H9 (cell line): ENCODE data around the gene POFUT2. TPM values are rescaled to one million over a fixed set of nuclear protein-coding genes. Genes with fewer than 3 reads are reported as not detected.

Experiments used
- DNase-seq: peaks from one replicate; pipeline ENCODE4 v3.0.0-alpha.2; 2017
- H2AFZ ChIP-seq: one replicate; pipeline ENCODE4 v1.6.1; 2013; ENCODE audit warnings: mild to moderate bottlenecking, low read length, control low read depth, moderate library complexity
- H2AK5ac ChIP-seq: 2 replicates; pipeline ENCODE4 v1.6.1; 2013; ENCODE audit warnings: low read length, control low read depth, mixed read lengths; ENCODE audit not compliant: insufficient read length
- H2BK120ac ChIP-seq: one replicate; pipeline ENCODE4 v1.6.1; 2013; ENCODE audit warnings: low read depth, mild to moderate bottlenecking, low read length, control low read depth, inconsistent platforms; ENCODE audit not compliant: poor library complexity, severe bottlenecking
- H2BK12ac ChIP-seq: 2 replicates; pipeline ENCODE4 v1.6.1; 2013; ENCODE audit warnings: low read length, control low read depth, mixed read lengths, low read depth; ENCODE audit not compliant: insufficient read length
- H2BK15ac ChIP-seq: 2 replicates; pipeline ENCODE4 v1.6.1; 2013; ENCODE audit warnings: low read depth, low read length, control low read depth
- H2BK20ac ChIP-seq: one replicate; pipeline ENCODE4 v1.6.1; 2013; ENCODE audit warnings: low read depth, mild to moderate bottlenecking, low read length, control low read depth, inconsistent platforms; ENCODE audit not compliant: poor library complexity, severe bottlenecking
- H2BK5ac ChIP-seq: 2 replicates; pipeline ENCODE4 v1.6.1; 2013; ENCODE audit warnings: low read length, control low read depth, mixed read lengths; ENCODE audit not compliant: insufficient read length
- H3K14ac ChIP-seq: 2 replicates; pipeline ENCODE4 v1.6.1; 2013; ENCODE audit warnings: low read length, control low read depth; ENCODE audit not compliant: insufficient read depth
- H3K18ac ChIP-seq: 2 replicates; pipeline ENCODE4 v1.6.1; 2013; ENCODE audit warnings: low read depth, mild to moderate bottlenecking, mixed read lengths, low read length, control low read depth; ENCODE audit not compliant: insufficient read length
- H3K23ac ChIP-seq: 2 replicates; pipeline ENCODE4 v1.6.1; 2013; ENCODE audit warnings: low read length, control low read depth, mixed read lengths, low read depth; ENCODE audit not compliant: insufficient read length
- H3K23me2 ChIP-seq: 2 replicates; pipeline ENCODE4 v1.6.1; 2013; ENCODE audit warnings: low read depth, mild to moderate bottlenecking, mixed read lengths, low read length, control low read depth; ENCODE audit not compliant: insufficient read length, poor library complexity, severe bottlenecking
- H3K27ac ChIP-seq: 2 replicates; pipeline ENCODE4 v1.5.1; 2013; ENCODE audit warnings: low read length, control low read depth, mixed read lengths, low read depth; ENCODE audit not compliant: insufficient read length
- H3K27me3 ChIP-seq: 2 replicates; pipeline ENCODE4 v1.6.1; 2013; ENCODE audit warnings: low read length, control low read depth, inconsistent platforms; ENCODE audit not compliant: insufficient read depth
- H3K4ac ChIP-seq: 2 replicates; pipeline ENCODE4 v1.6.1; 2013; ENCODE audit warnings: low read depth, mild to moderate bottlenecking, control low read depth, inconsistent platforms, low read length, moderate library complexity
- H3K4me1 ChIP-seq: 2 replicates; pipeline ENCODE4 v1.6.1; 2013; ENCODE audit warnings: low read length, control low read depth, inconsistent platforms; ENCODE audit not compliant: insufficient read depth
- H3K4me2 ChIP-seq: 2 replicates; pipeline ENCODE4 v1.6.1; 2013; ENCODE audit warnings: low read length, control low read depth, mixed read lengths; ENCODE audit not compliant: insufficient read length, insufficient read depth
- H3K56ac ChIP-seq: 2 replicates; pipeline ENCODE4 v1.6.1; 2013; ENCODE audit warnings: low read depth, mild to moderate bottlenecking, mixed read lengths, low read length, control low read depth; ENCODE audit not compliant: insufficient read length
- H3K79me1 ChIP-seq: 2 replicates; pipeline ENCODE4 v1.6.1; 2013; ENCODE audit warnings: low read depth, mild to moderate bottlenecking, moderate library complexity, low read length, control low read depth, inconsistent platforms; ENCODE audit not compliant: insufficient read depth, poor library complexity, severe bottlenecking
- H3K79me2 ChIP-seq: 2 replicates; pipeline ENCODE4 v1.6.1; 2013; ENCODE audit warnings: low read length, control low read depth, inconsistent platforms; ENCODE audit not compliant: insufficient read depth
- H3K9ac ChIP-seq: 2 replicates; pipeline ENCODE4 v1.6.1; 2013; ENCODE audit warnings: low read length, control low read depth, mixed read lengths; ENCODE audit not compliant: insufficient read length; ENCODE audit errors: extremely low read depth
- H3K9me3 ChIP-seq: one replicate; pipeline ENCODE4 v1.6.1; 2013; ENCODE audit warnings: low read depth, low read length, inconsistent platforms; ENCODE audit not compliant: control insufficient read depth
- H3T11ph ChIP-seq: one replicate; pipeline ENCODE4 v1.6.1; 2013; ENCODE audit warnings: mild to moderate bottlenecking, low read length, control low read depth, inconsistent platforms
- H4K20me1 ChIP-seq: one replicate; pipeline ENCODE4 v1.6.1; 2013; ENCODE audit not compliant: control insufficient read depth, insufficient read length, insufficient read depth
- H4K5ac ChIP-seq: 2 replicates; pipeline ENCODE4 v1.6.1; 2013; ENCODE audit warnings: low read depth, mild to moderate bottlenecking, mixed read lengths, low read length, control low read depth; ENCODE audit not compliant: insufficient read length
- H4K8ac ChIP-seq: replicated peaks from 2 replicates; pipeline ENCODE4 v1.6.1; 2013; ENCODE audit warnings: low read length, control low read depth, mixed read lengths, low read depth; ENCODE audit not compliant: insufficient read length
- H4K91ac ChIP-seq: 2 replicates; pipeline ENCODE4 v1.6.1; 2013; ENCODE audit warnings: low read depth, mild to moderate bottlenecking, moderate library complexity, mixed read lengths, low read length, control low read depth; ENCODE audit not compliant: insufficient read length
- H3K27ac Mint-ChIP-seq, 3 experiments: 2 replicates in 2 of 3; 3 replicates in 1 of 3; pipeline ENCODE4 v1.8.0; 2020 to 2021; ENCODE audit warnings: mixed read lengths in 3 of 3, mild to moderate bottlenecking in 1 of 3, moderate library complexity in 1 of 3
- H3K27me3 Mint-ChIP-seq: 2 replicates; pipeline ENCODE4 v1.8.0; 2021; ENCODE audit warnings: low read depth, mild to moderate bottlenecking, moderate library complexity, mixed read lengths
- H3K36me3 Mint-ChIP-seq, 3 experiments: 2 replicates in 2 of 3; 3 replicates in 1 of 3; pipeline ENCODE4 v1.8.0; 2020 to 2021; ENCODE audit warnings: low read depth in 3 of 3, mixed read lengths in 3 of 3; ENCODE audit not compliant: insufficient read depth in 1 of 3
- H3K4me1 Mint-ChIP-seq, 2 experiments: 2 replicates each; pipeline ENCODE4 v1.8.0; 2020; ENCODE audit warnings: mixed read lengths in 2 of 2
- H3K4me3 Mint-ChIP-seq, 2 experiments: 2 replicates in 1 of 2; 3 replicates in 1 of 2; pipeline ENCODE4 v1.8.0; 2020 to 2021; ENCODE audit warnings: mild to moderate bottlenecking in 2 of 2, mixed read lengths in 2 of 2, moderate library complexity in 1 of 2
- H3K9me3 Mint-ChIP-seq, 2 experiments: 2 replicates in 1 of 2; 3 replicates in 1 of 2; pipeline ENCODE4 v1.8.0; 2020; ENCODE audit warnings: mild to moderate bottlenecking in 2 of 2, mixed read lengths in 2 of 2, moderate library complexity in 1 of 2
- CTCF ChIP-seq: fragments of 200-600 bp; sonication (generic); conservative IDR thresholded peaks from 3 replicates; pipeline ENCODE4 v1.8.0; 2021; ENCODE audit warnings: antibody characterized with exemption, mild to moderate bottlenecking
- WGBS: extraction: QIAGEN DNeasy Blood & Tissue Kit; methylation state at CpG from one replicate; pipeline ENCODE4 v1.1.7; 2013; ENCODE audit warnings: missing lambda C conversion rate, low lambda C conversion rate, mixed read lengths; ENCODE audit not compliant: insufficient read length; ENCODE audit errors: extremely low coverage; 5-methylcytosine and 5-hydroxymethylcytosine counted together
- total RNA-seq: library from RNA; stranded (reverse); gene quantifications from 2 replicates; pipeline ENCODE4 v1.2.1, GENCODE V29; 2021

POFUT2 gene
- total RNA-seq, 1 experiment from 2014 or later = 34.8 TPM

- Histone ChIP-seq H3K14ac (peak overlapping the region; percentile 16; the same call in 1 of the 2 replicates), H3K18ac (no peak overlapping the region), H3K79me1 (no peaks in the 10 kb centered on the region), H4K20me1 (no peaks in the 10 kb centered on the region), H3T11ph (no peak overlapping the region), H2BK120ac (no peak overlapping the region), H2BK20ac (no peak overlapping the region), H4K8ac (no peak overlapping the region), H2BK12ac (no peak overlapping the region), H3K56ac (no peak overlapping the region), H3K4me1 (peaks cover 2% of the 10 kb centered on the region; the same call in 1 of the 2 replicates), H3K23me2 (no peaks in the 10 kb centered on the region), H3K27ac (no peak overlapping the region), H4K91ac (no peak overlapping the region), H3K9ac (no peak overlapping the region), H3K4me2 (no peak overlapping the region), H3K79me2 (no peaks in the 10 kb centered on the region), H2BK5ac (no peak overlapping the region), H3K9me3 (no peaks in the 10 kb centered on the region), H2AK5ac (no peak overlapping the region), H4K5ac (no peak overlapping the region), H2AFZ (no peak overlapping the region), H3K23ac (no peak overlapping the region), H3K27me3 (no peaks in the 10 kb centered on the region), H3K4ac (no peak overlapping the region), H2BK15ac (no peak overlapping the region)
- H3K27ac Mint-ChIP-seq = peak overlapping the region in 1 of 3 experiments; percentile 87; a peak in 3 of 7 replicates
- WGBS = no CpG with 5 or more reads among the region's 17 CpGs
- H3K27me3 Mint-ChIP-seq = peaks cover 13% of the 10 kb centered on the region
- H3K4me3 Mint-ChIP-seq = no peak overlapping the region
- H3K9me3 Mint-ChIP-seq = no peaks in the 10 kb centered on the region; a peak in 2 of 5 replicates
- peak; percentile 38 for DNase-seq
- no peak for TF ChIP-seq CTCF
- peaks cover 48 to 60% of the 10 kb centered on the region in 2 experiments for H3K4me1 Mint-ChIP-seq
- H3K36me3 Mint-ChIP-seq = no peaks in the 10 kb centered on the region
These were observed 43.9 kb upstream of the POFUT2 start for GRCh38 chr21:45331531-45332147.
